DND-41 (cell line): ENCODE results near the gene AKAP8.

ENCODE experiments used
- ATAC-seq: fragments of 200-7000 bp; cut with Tn5 transposase; 3 replicates; pipeline ENCODE4 v1.9.1; 2021; ENCODE audit warnings: low read depth; ENCODE audit not compliant: insufficient read depth
- DNase-seq: peaks from one replicate; pipeline ENCODE4 v3.0.0-alpha.2; 2020
- H2AFZ ChIP-seq: 2 replicates; pipeline ENCODE4 v1.6.0; 2012; ENCODE audit warnings: low read depth, low read length
- H3K27ac ChIP-seq: 2 replicates; pipeline ENCODE4 v1.5.1; 2012; ENCODE audit warnings: low read length, inconsistent platforms
- H3K27me3 ChIP-seq: fragments of 200-600 bp; sonication (generic); 2 replicates; pipeline ENCODE4 v1.6.0; 2012; ENCODE audit warnings: low read length, mild to moderate bottlenecking, inconsistent platforms; ENCODE audit not compliant: insufficient read depth, poor library complexity
- H3K36me3 ChIP-seq: 2 replicates; pipeline ENCODE4 v1.5.1; 2012; ENCODE audit warnings: low read length, inconsistent platforms; ENCODE audit not compliant: insufficient read depth
- H3K4me1 ChIP-seq: 2 replicates; pipeline ENCODE4 v1.5.1; 2012; ENCODE audit warnings: mild to moderate bottlenecking, low read length; ENCODE audit not compliant: insufficient read depth
- H3K4me2 ChIP-seq: 2 replicates; pipeline ENCODE4 v1.6.0; 2012; ENCODE audit warnings: mild to moderate bottlenecking, moderate library complexity, low read length, inconsistent platforms; ENCODE audit not compliant: insufficient read depth
- H3K4me3 ChIP-seq, 2 experiments: fragments of 200-600 bp in 1 of 2; shearing (Covaris generic) in 1 of 2; 2 replicates each; pipeline ENCODE4 v1.5.1; 2012 to 2016; ENCODE audit warnings: inconsistent platforms in 2 of 2, low read length in 2 of 2, mild to moderate bottlenecking in 2 of 2, low read depth in 1 of 2, moderate library complexity in 1 of 2
- H3K79me2 ChIP-seq: 2 replicates; pipeline ENCODE4 v1.6.0; 2012; ENCODE audit warnings: low read length, inconsistent platforms; ENCODE audit not compliant: insufficient read depth
- H3K9ac ChIP-seq: 2 replicates; pipeline ENCODE4 v1.6.0; 2012; ENCODE audit warnings: low read depth, mild to moderate bottlenecking, inconsistent platforms, low read length, moderate library complexity
- H3K9me3 ChIP-seq: 2 replicates; pipeline ENCODE4 v1.5.1; 2012; ENCODE audit warnings: low read length, moderate library complexity, mild to moderate bottlenecking, inconsistent platforms; ENCODE audit not compliant: insufficient read depth, severe bottlenecking
- H4K20me1 ChIP-seq: 2 replicates; pipeline ENCODE4 v1.6.0; 2012; ENCODE audit warnings: low read length; ENCODE audit not compliant: insufficient read depth
- EZH2 ChIP-seq: IDR thresholded peaks from 3 replicates; pipeline ENCODE4 v1.6.1; 2012; ENCODE audit warnings: borderline replicate concordance, low read depth, mild to moderate bottlenecking, moderate library complexity, low read length, inconsistent platforms; ENCODE audit not compliant: severe bottlenecking
- TF ChIP-seq, protein P1 (sequence below): IDR thresholded peaks from 2 replicates; pipeline ENCODE4 v1.5.1; 2012; ENCODE audit warnings: borderline replicate concordance, low read length, moderate library complexity, mild to moderate bottlenecking; ENCODE audit not compliant: poor library complexity, severe bottlenecking; ENCODE audit errors: extremely low read depth

Gene AKAP8

DNA sequence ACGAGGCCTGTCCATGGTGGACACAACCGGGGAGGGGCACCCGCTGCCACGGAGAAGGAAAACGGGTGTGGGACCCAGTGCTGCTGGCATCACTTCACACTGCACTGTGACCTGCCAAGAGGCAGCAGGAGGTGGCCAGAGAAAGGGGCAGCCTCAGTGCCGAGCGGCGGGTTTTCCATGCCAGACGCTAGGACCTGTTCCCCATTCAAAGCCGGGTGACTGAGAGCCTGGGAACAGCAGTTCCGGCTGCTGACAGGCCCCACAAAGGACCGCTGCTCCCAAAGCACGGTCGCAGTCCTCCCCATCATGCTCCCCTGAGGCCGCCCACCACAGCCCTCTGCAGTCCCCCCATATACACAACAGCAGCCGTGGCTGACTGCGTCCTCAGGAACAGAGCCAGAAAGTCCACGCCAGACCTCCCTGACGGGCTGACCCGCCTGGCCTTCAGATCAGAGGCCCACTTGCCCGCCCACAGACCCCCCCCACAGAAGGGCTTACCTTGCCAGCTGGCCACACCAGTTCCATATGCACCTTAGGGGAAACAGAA, 5.4 kb downstream of the AKAP8 start:
- Histone ChIP-seq H3K4me1 (peaks cover 27% of the 10 kb centered on the region), H3K27me3 (no peaks in the 10 kb centered on the region), H3K9me3 (no peaks in the 10 kb centered on the region), H3K4me3 (no peak overlapping the region), H3K4me2 (no peak overlapping the region), H3K27ac (no peak overlapping the region), H3K9ac (no peak overlapping the region), H2AFZ (no peak overlapping the region), H3K36me3 (peaks cover 63% of the 10 kb centered on the region), H3K79me2 (peaks cover 84% of the 10 kb centered on the region), H4K20me1 (peaks cover 78% of the 10 kb centered on the region)
- TF ChIP-seq, protein P1, sequence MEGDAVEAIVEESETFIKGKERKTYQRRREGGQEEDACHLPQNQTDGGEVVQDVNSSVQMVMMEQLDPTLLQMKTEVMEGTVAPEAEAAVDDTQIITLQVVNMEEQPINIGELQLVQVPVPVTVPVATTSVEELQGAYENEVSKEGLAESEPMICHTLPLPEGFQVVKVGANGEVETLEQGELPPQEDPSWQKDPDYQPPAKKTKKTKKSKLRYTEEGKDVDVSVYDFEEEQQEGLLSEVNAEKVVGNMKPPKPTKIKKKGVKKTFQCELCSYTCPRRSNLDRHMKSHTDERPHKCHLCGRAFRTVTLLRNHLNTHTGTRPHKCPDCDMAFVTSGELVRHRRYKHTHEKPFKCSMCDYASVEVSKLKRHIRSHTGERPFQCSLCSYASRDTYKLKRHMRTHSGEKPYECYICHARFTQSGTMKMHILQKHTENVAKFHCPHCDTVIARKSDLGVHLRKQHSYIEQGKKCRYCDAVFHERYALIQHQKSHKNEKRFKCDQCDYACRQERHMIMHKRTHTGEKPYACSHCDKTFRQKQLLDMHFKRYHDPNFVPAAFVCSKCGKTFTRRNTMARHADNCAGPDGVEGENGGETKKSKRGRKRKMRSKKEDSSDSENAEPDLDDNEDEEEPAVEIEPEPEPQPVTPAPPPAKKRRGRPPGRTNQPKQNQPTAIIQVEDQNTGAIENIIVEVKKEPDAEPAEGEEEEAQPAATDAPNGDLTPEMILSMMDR: no peak
- TF ChIP-seq EZH2: no peak
- ATAC-seq: no peak
- no peak for DNase-seq

GRCh38 chr19:15373644-15374043, 5.9 kb downstream of the AKAP8 start:
- Histone ChIP-seq H3K36me3 (peaks cover 68% of the 10 kb centered on the region), H3K27me3 (no peaks in the 10 kb centered on the region), H3K79me2 (peaks cover 78% of the 10 kb centered on the region), H3K4me1 (peaks cover 27% of the 10 kb centered on the region), H3K9me3 (no peaks in the 10 kb centered on the region), H4K20me1 (peaks cover 81% of the 10 kb centered on the region), H3K27ac (no peak overlapping the region), H3K9ac (no peak overlapping the region), H3K4me2 (no peak overlapping the region), H3K4me3 (no peak overlapping the region), H2AFZ (no peak overlapping the region)
- no peak for TF ChIP-seq EZH2
- TF ChIP-seq, protein P1: no peak
- no peak for DNase-seq
- no peak for ATAC-seq

DNA sequence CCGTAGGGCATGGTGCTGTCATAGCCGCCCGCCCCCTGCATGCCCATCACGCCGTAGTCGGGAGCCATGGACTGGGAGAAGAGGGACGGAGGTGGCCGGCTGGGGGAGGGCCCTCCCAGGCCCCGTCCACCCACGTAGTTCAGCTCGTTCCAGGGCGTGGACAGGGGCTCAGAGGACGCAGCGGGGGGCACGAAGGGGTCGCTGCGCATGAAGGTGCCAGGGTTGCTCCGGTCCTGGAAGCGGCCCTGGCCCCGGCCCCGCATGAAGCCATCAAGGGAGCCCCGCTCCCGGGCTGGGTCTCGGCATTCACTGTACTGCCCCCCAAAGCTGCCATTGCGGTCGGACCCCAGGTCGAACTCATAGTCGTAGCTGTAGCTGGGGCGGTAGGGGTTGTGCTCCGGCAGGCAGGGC, 6.7 kb downstream of the AKAP8 start:
- Histone ChIP-seq H4K20me1 (peaks cover 82% of the 10 kb centered on the region), H3K27me3 (no peaks in the 10 kb centered on the region), H3K4me1 (peaks cover 23% of the 10 kb centered on the region), H3K9ac (no peak overlapping the region), H3K9me3 (no peaks in the 10 kb centered on the region), H3K79me2 (peaks cover 74% of the 10 kb centered on the region), H2AFZ (no peak overlapping the region), H3K4me2 (no peak overlapping the region), H3K27ac (no peak overlapping the region), H3K36me3 (peaks cover 76% of the 10 kb centered on the region), H3K4me3 (no peak overlapping the region)
- TF ChIP-seq, protein P1: no peak
- TF ChIP-seq EZH2: no peak
- ATAC-seq (no peak), DNase-seq (no peak)
